CD4-positive, alpha-beta T cell (primary cell): Measurements from ENCODE around the gene GPX1. TPM values are rescaled to one million over a fixed set of nuclear protein-coding genes. Genes with fewer than 3 reads are reported as not detected.
"Not testable (repeated sequence)": the region's sequence is repeated elsewhere in the genome, so short reads cannot be mapped to it uniquely, and the experiment has no call there.

Source experiments
- ATAC-seq: fragments of 200-7000 bp; cut with Tn5 transposase; one replicate; pipeline ENCODE4 v1.10.0; 2022; ENCODE audit warnings: mild to moderate bottlenecking; ENCODE audit not compliant: poor library complexity
- CTCF ChIA-PET: fragments of 350-600 bp; sonication (Branson Sonifier 250); formaldehyde crosslinking; loops from one replicate; lab custom pipeline; 2021; ENCODE audit warnings: antibody characterized with exemption, inconsistent platforms; lab: Charles Lee
- POLR2A ChIA-PET: fragments of 350-600 bp; sonication (Branson Sonifier 250); formaldehyde crosslinking; loops from one replicate; lab custom pipeline; 2021; ENCODE audit warnings: antibody characterized with exemption, inconsistent platforms; lab: Charles Lee
- DNase-seq, 14 experiments: peaks; one replicate each; pipeline ENCODE4 v3.0.0-alpha.2; 2013 to 2020; ENCODE audit warnings: mixed read lengths in 2 of 14
- H3K27ac ChIP-seq, 2 donors: one replicate each; pipeline versions ENCODE4 v1.5.1 to v1.7.0; 2013; ENCODE audit warnings: low read length in 2 of 2, low read depth in 1 of 2, mild to moderate bottlenecking in 1 of 2
- H3K27me3 ChIP-seq, 2 experiments: 1 replicate in 1 of 2; 2 replicates in 1 of 2; pipeline versions ENCODE4 v1.6.1 to v1.7.0; 2013; ENCODE audit warnings: low read length in 2 of 2, control low read depth in 1 of 2, mild to moderate bottlenecking in 1 of 2, moderate library complexity in 1 of 2; ENCODE audit not compliant: insufficient read depth in 2 of 2, control insufficient read depth in 1 of 2
- H3K36me3 ChIP-seq: one replicate; pipeline ENCODE4 v1.6.1; 2013; ENCODE audit warnings: low read length, control low read depth; ENCODE audit not compliant: insufficient read depth
- H3K4me1 ChIP-seq: one replicate; pipeline ENCODE4 v1.6.1; 2013; ENCODE audit warnings: low read length, control low read depth; ENCODE audit not compliant: insufficient read depth
- H3K4me3 ChIP-seq: one replicate; pipeline ENCODE4 v1.5.1; 2013; ENCODE audit warnings: mild to moderate bottlenecking, low read length, moderate library complexity
- H3K9me3 ChIP-seq, 2 experiments: 1 replicate in 1 of 2; 2 replicates in 1 of 2; pipeline versions ENCODE4 v1.6.1 to v1.7.0; 2013; ENCODE audit warnings: low read length in 2 of 2, mild to moderate bottlenecking in 2 of 2, control low read depth in 1 of 2, moderate library complexity in 1 of 2; ENCODE audit not compliant: control insufficient read depth in 1 of 2, insufficient read depth in 1 of 2
- H3K27ac Mint-ChIP-seq: one replicate; pipeline ENCODE4 v1.8.0; 2020; ENCODE audit warnings: mixed read lengths
- H3K27me3 Mint-ChIP-seq: one replicate; pipeline ENCODE4 v1.8.0; 2021; ENCODE audit warnings: mixed read lengths
- H3K36me3 Mint-ChIP-seq: one replicate; pipeline ENCODE4 v1.8.0; 2021; ENCODE audit warnings: low read depth, mixed read lengths
- H3K4me1 Mint-ChIP-seq: one replicate; pipeline ENCODE4 v1.8.0; 2021; ENCODE audit warnings: low read depth, mixed read lengths
- H3K4me3 Mint-ChIP-seq: one replicate; pipeline ENCODE4 v1.8.0; 2020; ENCODE audit warnings: mild to moderate bottlenecking, mixed read lengths
- H3K9me3 Mint-ChIP-seq: one replicate; pipeline ENCODE4 v1.8.0; 2020; ENCODE audit warnings: mixed read lengths
- CTCF ChIP-seq: fragments of 200-600 bp; IDR thresholded peaks from one replicate; pipeline ENCODE4 v1.8.0; 2022; ENCODE audit warnings: antibody characterized with exemption, mild to moderate bottlenecking
- intact Hi-C, 2 experiments: fragments of 100-400 bp; cut with DNase I in 1 of 2; cut with micrococcal nuclease in 1 of 2; formaldehyde crosslinking; loops; one replicate each; pipeline versions ENCODE4 v1.15.1 to v1.9.0; 2023 to 2025; cut with DNase I, micrococcal nuclease
- polyA plus RNA-seq, 2 donors: library from polyadenylated mRNA; unstranded; fragments of 120-200 nt; gene quantifications; one replicate each; pipeline ENCODE4 v1.2.1, GENCODE V29; 2013
- total RNA-seq, 174 experiments: library from RNA in 2 of 174; stranded (reverse) in 2 of 174; gene quantifications; one replicate each; pipeline ENCODE4 v1.2.3 and lab custom pipeline; 2021 to 2026

GPX1 gene
- 10 to 100 TPM; 20.8 to 22.9 TPM for total RNA-seq
- 125 TPM for polyA plus RNA-seq (2013, experiment 1 of 2)
- 113 TPM for polyA plus RNA-seq (2013, experiment 2 of 2)
- total RNA-seq (lab: John Stamatoyannopoulos, UW) = 1.9 to 23.9 (median 5.6) reads per million in 172 experiments

GRCh38 chr3:49358217-49358883, at the start of gene GPX1:
TSS of gene GPX1 (minus strand) at chr3:49358353. CDS start at chr3:49358278, 75 bp downstream.
- Histone ChIP-seq H3K4me3 (peak within 1 kb of the TSS; percentile 86), H3K27me3 (no peaks in the 10 kb centered on the region), H3K9me3 (no peaks in the 10 kb centered on the region), H3K4me1 (peaks cover 31% of the 10 kb centered on the region), H3K27ac (peak within 1 kb of the TSS; percentile 56 to 78), H3K36me3 (peaks cover 46% of the 10 kb centered on the region)
- Mint-ChIP-seq H3K4me1 (peaks cover 31% of the 10 kb centered on the region), H3K27ac (peak within 1 kb of the TSS; percentile 92), H3K9me3 (no peaks in the 10 kb centered on the region), H3K4me3 (peak within 1 kb of the TSS; percentile 94), H3K36me3 (peaks cover 61% of the 10 kb centered on the region), H3K27me3 (no peaks in the 10 kb centered on the region)
- DNase-seq (peak; percentile 51 to 88 (median 71)), ATAC-seq (peak; percentile 63)
- POLR2A ChIA-PET = interaction anchor here (0.6 to 3.2 kb wide), 8 partner anchors 13 to 94 kb away, joined by 3 to 68 read pairs (median 4); partner anchors contain the start of genes NICN1, RHOA, TCTA and USP4
- intact Hi-C loops = loop anchor here (1.0 to 5.0 kb wide), 3 partner anchors 18 to 54 kb away; partner anchors contain the start of genes RHOA (in 2 of the 2), USP4 (in 2 of the 2) and TCTA (in 1 of the 2)
- no peak for TF ChIP-seq CTCF
- CTCF ChIA-PET = interaction anchor here (1.1 to 7.8 kb wide), 3 partner anchors 13 to 91 kb away, joined by 3 to 32 read pairs (median 3); partner anchors contain the start of gene USP4

GRCh38 chr3:49406571-49407565, 48.7 kb upstream of the GPX1 start:
- Histone ChIP-seq H3K9me3 (no peaks in the 10 kb centered on the region), H3K27ac (peak overlapping the region in 1 of 2 donors; percentile 9), H3K4me3 (no peak overlapping the region), H3K27me3 (no peaks in the 10 kb centered on the region), H3K36me3 (peaks cover 16% of the 10 kb centered on the region), H3K4me1 (peaks cover 53% of the 10 kb centered on the region)
- no peaks in the 10 kb centered on the region for H3K9me3 Mint-ChIP-seq
- H3K36me3 Mint-ChIP-seq = peaks cover 46% of the 10 kb centered on the region
- TF ChIP-seq CTCF = no peak
- POLR2A ChIA-PET = no interaction called here
- H3K27me3 Mint-ChIP-seq = no peaks in the 10 kb centered on the region
- H3K27ac Mint-ChIP-seq = peak overlapping the region; percentile 74
- H3K4me3 Mint-ChIP-seq = peak overlapping the region; percentile 68
- peaks cover 63% of the 10 kb centered on the region for H3K4me1 Mint-ChIP-seq
- ATAC-seq = no peak
- CTCF ChIA-PET = interaction anchor here (0.6 to 0.7 kb wide), 2 partner anchors 22 to 50 kb away, joined by 3 to 5 read pairs; partner anchors contain the start of gene NICN1
- DNase-seq = no peak
- intact Hi-C loops = no loop called here

- Histone ChIP-seq H3K4me1 (peaks cover 62% of the 10 kb centered on the region), H3K27ac (peak overlapping the region in 1 of 2 donors; percentile 13), H3K36me3 (peaks cover 20% of the 10 kb centered on the region)
- intact Hi-C loops, ATAC-seq, H3K27me3 Mint-ChIP-seq, H3K4me3 ChIP-seq, H3K9me3 ChIP-seq, DNase-seq, H3K27me3 ChIP-seq, H3K4me3 Mint-ChIP-seq, H3K9me3 Mint-ChIP-seq: not testable (repeated sequence)
- H3K4me1 Mint-ChIP-seq = peaks cover 67% of the 10 kb centered on the region
- ChIA-PET CTCF (interaction anchor here (1.1 kb wide), 1 partner anchor 65 kb away, joined by 3 read pairs; no protein-coding TSS in a partner anchor), POLR2A (interaction anchor here (0.7 to 1.2 kb wide), 3 partner anchors 19 to 749 kb away, joined by 3 read pairs; partner anchors contain the start of gene USP4)
- peaks cover 49% of the 10 kb centered on the region for H3K36me3 Mint-ChIP-seq
- peak overlapping the region; percentile 74 for H3K27ac Mint-ChIP-seq
Measured at GRCh38 chr3:49405570-49405969, 47.4 kb upstream of the GPX1 start.
